GM15510 (cell line): ENCODE data around the gene ALDOC.
A peak's percentile ranks its signal among the peaks of the same experiment; 100 is the strongest.

Source experiments
- POLR2A ChIP-seq: IDR thresholded peaks from 3 replicates; pipeline ENCODE4 v1.6.1; 2011; ENCODE audit warnings: borderline replicate concordance; ENCODE audit not compliant: insufficient read length; ENCODE audit errors: extremely low read depth

ALDOC gene

GRCh38 chr17:28572259-28573039 is 4.2 kb downstream of the ALDOC start:
- no peak for TF ChIP-seq POLR2A

DNA sequence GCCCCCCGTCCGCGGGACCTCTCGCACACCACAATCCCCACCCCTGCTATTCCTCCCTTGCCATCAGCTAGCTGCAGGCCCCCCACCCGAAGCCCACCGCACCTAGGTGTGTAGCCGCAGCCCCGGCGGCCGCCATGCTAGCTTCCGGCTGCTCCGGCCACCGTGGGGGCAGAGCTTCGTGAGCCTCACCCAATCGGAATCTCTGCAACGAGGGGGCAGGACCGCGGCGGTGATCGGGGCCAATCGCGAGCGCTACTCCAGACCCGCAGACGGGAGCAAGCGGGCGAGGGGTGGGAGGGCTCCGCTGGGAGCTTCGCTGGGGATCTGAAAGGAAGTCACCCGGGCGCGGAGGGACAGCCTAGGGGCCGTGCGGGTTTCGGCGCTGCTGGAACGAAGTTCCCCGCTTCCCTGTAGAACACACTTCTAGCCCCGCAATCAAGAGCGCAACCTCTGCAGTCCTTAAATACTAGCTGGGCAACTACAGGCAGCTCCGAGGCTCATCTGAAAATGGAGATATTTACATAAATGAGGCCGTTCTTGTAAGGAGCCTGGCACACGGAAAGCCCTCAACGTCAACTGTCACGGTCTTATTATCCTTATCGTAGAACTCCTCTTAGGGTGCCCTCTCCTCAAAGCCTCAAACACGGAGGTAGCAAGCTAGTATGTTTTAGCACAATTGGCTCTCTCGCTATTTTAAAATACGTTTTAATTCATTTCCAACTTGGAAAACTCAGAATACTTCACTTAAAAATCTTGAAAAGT is 5.2 kb downstream of the ALDOC start, which contains the start of gene PIGS:
PIGS (minus strand) TSS at position 164 of the 762 bp plus-strand sequence; CDS start at position 136, 28 bp downstream.
- peak; percentile 82 for TF ChIP-seq POLR2A

- no peak for TF ChIP-seq POLR2A
Observed at GRCh38 chr17:28570716-28571360, 5.9 kb downstream of the ALDOC start.

DNA sequence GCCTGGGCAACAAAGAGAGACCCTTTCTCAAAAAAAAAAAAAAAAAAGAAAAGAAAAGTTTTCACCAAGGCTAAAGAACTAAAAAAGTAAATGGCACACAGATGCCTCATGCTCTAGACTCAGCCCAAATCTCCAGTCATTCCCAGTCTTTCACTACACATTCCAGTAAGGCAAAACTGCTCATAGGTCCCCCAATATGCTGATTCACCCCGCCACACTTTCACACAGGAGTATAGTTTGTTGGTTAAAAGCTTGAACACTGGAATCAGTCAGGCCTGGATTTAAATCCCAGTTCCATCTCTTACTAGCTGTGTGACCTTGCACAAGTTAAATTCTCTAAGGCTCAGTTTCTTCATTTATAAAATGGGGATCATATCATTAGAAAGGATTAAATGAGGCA is 7.2 kb downstream of the ALDOC start:
- no peak for TF ChIP-seq POLR2A

DNA sequence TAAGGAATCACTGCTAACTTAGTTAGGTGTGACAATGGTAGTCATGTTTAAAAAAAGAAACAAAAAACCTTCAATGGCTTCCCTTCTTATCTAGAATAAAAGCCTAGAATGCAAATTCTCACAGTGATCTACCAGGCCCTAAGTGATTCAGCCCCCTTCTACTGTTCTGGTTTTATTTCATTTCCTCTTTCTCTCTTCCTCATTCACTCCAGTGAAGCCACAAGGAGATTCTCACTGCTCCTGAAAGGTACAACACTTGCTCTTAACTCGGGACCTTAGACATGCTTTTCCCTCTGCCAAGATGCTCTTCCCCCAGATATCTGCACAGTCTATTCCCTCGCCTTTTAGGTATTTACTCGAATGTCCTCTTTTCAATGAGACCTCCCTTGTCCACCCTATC is 9.1 kb downstream of the ALDOC start:
- no peak for TF ChIP-seq POLR2A

DNA sequence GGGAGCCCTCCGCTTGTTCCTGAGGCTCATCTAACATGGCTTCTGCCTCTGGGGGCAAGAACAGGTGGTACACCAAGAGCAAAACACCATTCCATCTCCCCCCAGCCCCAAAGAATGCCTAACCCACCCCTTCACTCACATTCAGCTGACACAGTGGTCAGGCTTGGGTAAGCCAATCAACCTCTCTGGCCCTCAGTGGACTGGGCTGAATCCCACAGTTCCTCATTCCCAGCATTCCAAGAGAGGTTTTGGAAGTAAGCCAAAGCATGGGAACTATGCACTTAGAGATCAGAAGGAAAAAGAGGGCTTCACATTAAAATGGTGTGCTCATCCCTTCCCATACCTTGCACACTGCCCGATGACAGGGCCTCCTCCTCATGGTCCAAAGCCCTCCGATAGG is 13.2 kb downstream of the ALDOC start:
- TF ChIP-seq POLR2A: no peak

DNA sequence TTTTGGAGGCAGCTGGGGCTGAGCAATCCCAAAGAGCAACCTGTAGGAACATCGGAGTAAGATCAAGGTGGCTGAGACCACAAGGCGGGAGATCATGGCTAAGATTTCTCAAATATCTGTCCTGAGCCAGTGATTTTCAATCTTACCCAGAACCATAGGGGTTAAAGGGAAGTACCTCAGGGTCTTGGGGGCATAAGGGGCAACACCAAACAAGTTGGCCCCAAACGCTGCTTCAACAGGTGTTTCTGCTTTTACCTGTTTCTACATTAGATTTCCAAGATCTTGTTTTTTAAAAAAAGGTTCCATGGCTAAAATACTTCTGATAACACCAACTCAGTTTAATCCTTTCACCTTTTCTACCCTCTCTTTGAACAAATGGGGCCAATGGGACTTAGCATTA is 21.7 kb downstream of the ALDOC start:
- TF ChIP-seq POLR2A: no peak

DNA sequence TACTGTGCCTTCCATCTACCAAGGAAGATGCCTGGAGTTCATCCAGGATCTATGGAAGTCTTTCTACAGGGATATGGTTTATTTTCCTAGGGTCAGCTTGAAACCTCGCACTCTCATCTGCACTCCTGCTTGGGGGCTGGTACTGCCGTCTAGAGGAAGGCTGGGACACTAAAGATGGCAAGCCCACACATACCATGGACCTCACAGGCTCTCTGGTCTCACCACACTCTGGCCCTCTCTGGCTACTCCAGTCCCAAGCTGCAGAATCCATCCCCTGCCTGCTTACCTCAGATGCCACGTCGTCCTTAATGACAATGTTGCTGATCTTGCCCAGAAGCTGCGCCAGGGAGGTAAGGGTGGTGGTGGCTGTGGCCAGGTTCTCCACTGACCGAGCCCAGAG is 22.1 kb downstream of the ALDOC start:
- no peak for TF ChIP-seq POLR2A

DNA sequence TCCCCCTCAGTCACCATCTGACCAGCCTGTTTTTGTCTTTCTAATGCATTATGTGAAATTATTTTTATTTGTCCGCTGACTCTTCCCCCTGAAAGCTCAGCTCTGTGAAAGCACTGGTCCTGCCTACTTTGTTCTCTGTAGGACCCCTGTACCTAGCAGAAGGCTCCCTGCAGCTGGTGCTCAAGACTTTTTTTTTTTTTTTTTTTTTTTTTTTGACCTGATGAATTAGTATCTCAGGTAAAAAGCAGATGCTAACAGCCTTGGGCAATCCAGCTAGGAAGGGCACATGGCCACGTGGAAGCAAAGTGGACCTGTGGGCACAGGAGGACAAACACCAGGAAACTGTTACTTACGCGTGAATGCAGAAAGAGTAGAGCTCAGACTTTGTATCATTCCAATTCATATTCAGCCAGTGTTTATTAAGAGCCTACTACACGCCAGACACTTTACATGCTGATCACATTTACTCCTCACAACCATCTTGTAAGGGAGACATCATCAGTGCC is 23.6 kb downstream of the ALDOC start:
- TF ChIP-seq POLR2A: no peak

DNA sequence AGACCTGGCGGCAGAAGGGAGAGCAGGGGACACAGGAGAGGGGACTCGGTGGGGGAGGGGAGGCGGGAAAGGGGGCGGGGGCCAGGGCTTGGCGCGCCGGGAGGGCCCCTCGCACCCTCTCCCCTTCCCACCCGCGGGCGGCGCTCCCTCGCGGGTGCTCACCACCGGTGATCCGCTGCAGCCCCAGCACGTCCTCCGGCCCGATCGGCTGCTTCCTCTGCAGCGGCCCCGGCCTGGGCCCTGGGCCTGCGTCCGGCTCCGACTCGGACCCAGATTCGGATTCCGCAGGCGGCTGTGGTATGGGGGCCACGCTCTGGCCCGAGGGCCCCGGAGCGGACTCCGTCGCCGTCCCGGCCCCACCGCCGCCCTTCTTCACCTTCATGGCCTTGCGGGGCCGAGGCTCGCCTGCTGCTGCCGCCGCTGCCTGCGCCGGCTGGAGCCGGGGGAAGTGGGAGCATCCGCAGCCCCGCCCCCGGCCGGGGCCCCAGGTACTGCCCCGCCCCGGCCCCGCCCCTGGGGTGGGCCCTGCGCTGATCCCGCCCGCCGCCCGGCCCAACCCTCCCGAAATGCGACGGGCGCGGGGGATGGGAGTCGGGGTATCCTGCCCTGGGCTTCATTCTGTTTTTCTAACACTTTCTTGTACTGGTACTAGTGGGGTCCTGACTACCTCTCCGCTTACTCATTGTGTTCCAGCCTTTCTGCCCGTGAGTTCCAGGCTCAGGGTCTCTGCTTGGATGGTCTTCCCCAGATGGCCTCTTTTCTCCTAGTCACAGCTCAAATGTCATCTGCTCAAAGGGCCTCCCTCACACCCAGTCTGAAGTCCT is 24.3 kb downstream of the ALDOC start, which contains the start of gene UNC119:
UNC119 (minus strand) TSS at position 449 of the 824 bp plus-strand sequence; CDS start at position 382, 67 bp downstream.
- TF ChIP-seq POLR2A: peak; percentile 82

DNA sequence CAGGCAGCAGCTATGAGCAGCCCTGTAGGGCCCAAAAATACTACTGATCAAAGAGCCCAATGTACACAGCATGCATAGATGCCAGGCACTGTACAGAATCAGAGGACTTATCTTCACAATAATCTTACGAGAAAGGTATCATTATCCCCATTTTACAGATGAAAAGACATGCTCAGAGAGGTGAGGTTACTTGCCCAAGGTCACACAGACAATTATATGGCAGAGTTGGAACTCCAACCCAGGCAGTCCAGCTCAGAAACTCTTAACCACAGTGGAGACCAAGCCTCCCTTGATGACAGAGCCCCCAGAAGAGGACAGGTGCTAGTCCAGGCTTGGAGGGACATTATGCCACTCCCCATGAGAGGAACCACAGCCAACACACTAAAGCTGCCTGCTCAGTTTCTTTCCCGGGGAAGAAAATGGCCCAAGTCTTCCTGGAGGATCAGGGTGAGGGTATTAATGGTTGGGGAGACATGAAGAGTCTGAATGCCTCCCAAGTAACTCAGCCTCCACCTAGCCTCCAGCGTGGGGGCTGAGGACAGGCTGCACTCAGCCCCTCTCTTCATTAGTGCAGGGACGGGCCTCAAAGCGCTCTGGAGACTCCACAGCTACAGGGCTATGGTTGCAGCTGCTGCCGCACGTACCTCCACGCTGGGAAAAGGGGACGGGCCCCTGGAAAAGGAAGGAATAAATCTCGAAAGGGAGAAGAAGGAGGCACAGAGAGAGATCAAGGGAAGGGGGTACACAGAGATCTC is 25.1 kb downstream of the ALDOC start:
- no peak for TF ChIP-seq POLR2A

GRCh38 chr17:28550858-28551257 is 25.8 kb downstream of the ALDOC start:
- no peak for TF ChIP-seq POLR2A
